GM12878 (cell line): ENCODE measurements around the gene TUBGCP3. TPM values are rescaled to one million over a fixed set of nuclear protein-coding genes. Genes with fewer than 3 reads are reported as not detected.

Experiments used
- ATAC-seq: fragments of 200-7000 bp; cut with Tn5 transposase; 3 replicates; pipeline ENCODE4 v1.9.1; 2020; ENCODE audit warnings: mild to moderate bottlenecking, moderate library complexity
- BruUV-seq: library from RNA; stranded (reverse); fragments of 400-500 nt; replicated peaks from 2 replicates; lab custom pipeline; 2021; lab: Mats Ljungman, UMichigan
- CTCF ChIA-PET: fragments of 300-600 bp; sonication (Branson Sonifier 250); formaldehyde crosslinking; extraction: SDS; loops from one replicate; lab custom pipeline; 2021; ENCODE audit warnings: inconsistent platforms; lab: Yijun Ruan, JAX
- POLR2A ChIA-PET: fragments of 350-600 bp; formaldehyde crosslinking; extraction: SDS; loops from one replicate; lab custom pipeline; 2021; ENCODE audit warnings: inconsistent platforms; lab: Charles Lee
- RAD21 ChIA-PET: fragments of 300-600 bp; sonication (Branson Sonifier 250); formaldehyde crosslinking; loops from one replicate; lab custom pipeline; 2023; ENCODE audit warnings: antibody characterized with exemption; ENCODE audit not compliant: unreplicated experiment; lab: Charles Lee
- SMC1A ChIA-PET: fragments of 300-600 bp; sonication (Branson Sonifier 250); formaldehyde crosslinking; loops from one replicate; lab custom pipeline; 2023; ENCODE audit not compliant: unreplicated experiment, uncharacterized antibody; lab: Charles Lee
- DNase-seq: peaks from one replicate; pipeline ENCODE4 v3.0.0-alpha.2; 2011; ENCODE audit warnings: low read depth, low spot score
- FAIRE-seq: peaks from 3 replicates; lab custom pipeline; 2011; peaks lifted over from hg19 to GRCh38; lab: Jason Lieb, UNC
- H2AFZ ChIP-seq: 2 replicates; pipeline ENCODE4 v1.6.0; 2011; ENCODE audit warnings: low read depth, low read length, control low read depth; ENCODE audit not compliant: control insufficient read depth
- H3K27ac ChIP-seq: 2 replicates; pipeline ENCODE4 v1.5.1; 2011; ENCODE audit warnings: control low read depth; ENCODE audit not compliant: control insufficient read depth, insufficient read depth
- H3K27me3 ChIP-seq, 2 experiments: replicated peaks in 1 of 2; 2 replicates each; pipeline versions ENCODE4 v1.6.0 to v1.6.1; 2011; ENCODE audit warnings: low read length in 1 of 2; ENCODE audit not compliant: control insufficient read depth in 2 of 2, insufficient read depth in 2 of 2
- H3K36me3 ChIP-seq, 2 experiments: 2 replicates each; pipeline ENCODE4 v1.5.1; 2011; ENCODE audit warnings: low read length in 1 of 2; ENCODE audit not compliant: control insufficient read depth in 2 of 2, insufficient read depth in 2 of 2
- H3K4me1 ChIP-seq: 2 replicates; pipeline ENCODE4 v1.6.1; 2011; ENCODE audit warnings: mild to moderate bottlenecking, low read length, moderate library complexity, mixed read lengths; ENCODE audit not compliant: control insufficient read depth, insufficient read depth
- H3K4me2 ChIP-seq: 2 replicates; pipeline ENCODE4 v1.6.0; 2011; ENCODE audit warnings: control low read depth; ENCODE audit not compliant: control insufficient read depth, insufficient read depth
- H3K4me3 ChIP-seq: fragments of 200-600 bp; sonication (generic); 2 replicates; pipeline ENCODE4 v1.5.1; 2016
- H3K79me2 ChIP-seq: 2 replicates; pipeline ENCODE4 v1.6.0; 2011; ENCODE audit warnings: low read length; ENCODE audit not compliant: control insufficient read depth, insufficient read depth
- H3K9ac ChIP-seq: 2 replicates; pipeline ENCODE4 v1.8.0; 2011; ENCODE audit warnings: low read length, control low read depth, mixed read lengths; ENCODE audit not compliant: control insufficient read depth, insufficient read depth
- H3K9me3 ChIP-seq: replicated peaks from 3 replicates; pipeline ENCODE4 v1.5.1; 2011; ENCODE audit warnings: mild to moderate bottlenecking, low read length; ENCODE audit not compliant: control insufficient read depth, insufficient read depth
- H4K20me1 ChIP-seq: 2 replicates; pipeline ENCODE4 v1.6.0; 2011; ENCODE audit not compliant: control insufficient read depth, insufficient read depth
- FOS ChIP-seq: IDR thresholded peaks from 3 replicates; pipeline ENCODE4 v1.6.1; 2011; ENCODE audit warnings: borderline replicate concordance; ENCODE audit not compliant: insufficient read length; ENCODE audit errors: extremely low read depth
- GABPA ChIP-seq: IDR thresholded peaks from 2 replicates; pipeline ENCODE4 v1.6.1; 2014; ENCODE audit warnings: antibody characterized with exemption, low read depth, mild to moderate bottlenecking, inconsistent platforms
- IRF3 ChIP-seq: fragments of 450-650 bp; IDR thresholded peaks from 2 replicates; pipeline ENCODE4 v1.6.1; 2014; ENCODE audit warnings: mild to moderate bottlenecking
- IRF4 ChIP-seq: IDR thresholded peaks from 2 replicates; pipeline ENCODE4 v1.6.1; 2011; ENCODE audit warnings: low read depth, low read length
- RELA ChIP-seq: fragments of 450-650 bp; IDR thresholded peaks from 2 replicates; pipeline ENCODE4 v1.8.0; 2014; ENCODE audit warnings: borderline replicate concordance; ENCODE audit not compliant: partially characterized antibody
- SIN3A ChIP-seq: IDR thresholded peaks from 2 replicates; pipeline ENCODE4 v1.6.1; 2012; ENCODE audit warnings: low read depth, low read length, improper control_type of control experiment
- TARDBP ChIP-seq: IDR thresholded peaks from 2 replicates; pipeline ENCODE4 v1.6.1; 2016; ENCODE audit warnings: borderline replicate concordance
- YBX1 ChIP-seq: fragments of 450-650 bp; IDR thresholded peaks from 2 replicates; pipeline ENCODE4 v1.6.1; 2016; ENCODE audit warnings: antibody characterized with exemption
- ZBED1 ChIP-seq: IDR thresholded peaks from 2 replicates; pipeline ENCODE4 v1.6.1; 2016; ENCODE audit warnings: borderline replicate concordance
- WGBS: methylation state at CpG from one replicate; pipeline ENCODE4 v1.1.6; 2016; ENCODE audit warnings: low lambda C conversion rate; ENCODE audit not compliant: insufficient replicate concordance, insufficient coverage; ENCODE audit errors: missing lambda C conversion rate; 5-methylcytosine and 5-hydroxymethylcytosine counted together
- in situ Hi-C: fragments of 300-500 bp; cut with MboI; formaldehyde crosslinking; loops from 9 replicates; pipeline ENCODE4 v1.14.3; 2018; ENCODE audit warnings: mixed read lengths
- intact Hi-C: fragments of 100-400 bp; cut with micrococcal nuclease; formaldehyde crosslinking; loops from one replicate; pipeline ENCODE4 v1.14.2; 2022; ENCODE audit not compliant: unreplicated experiment
- polyA plus RNA-seq, 11 experiments: library from polyadenylated mRNA; depleted of rRNA in 4 of 11; unstranded in 6 of 11; stranded (reverse) in 5 of 11; fragments of >200 nt; fragmentation: Nextera tagmentation in 4 of 11; fragmentation: Illumina TruSeq in 1 of 11; extraction: Ambion mirVana in 4 of 11; extraction: Trizol in 1 of 11; gene quantifications; 1 replicate in 1 of 11; 2 replicates in 10 of 11; pipeline versions ENCODE4 v1.2.1 to v1.2.3, GENCODE V29; 2011 to 2016; ENCODE audit warnings: inconsistent platforms in 2 of 11, missing spikeins in 2 of 11, low read depth in 1 of 11
- total RNA-seq, 4 experiments: library from RNA; depleted of rRNA in 3 of 4; stranded (reverse); fragments of >200 nt in 3 of 4; fragmentation: Illumina TruSeq in 1 of 4; extraction: Trizol in 1 of 4; gene quantifications; 2 replicates each; pipeline versions ENCODE4 v1.2.1 to v1.2.3, GENCODE V29; 2013 to 2021

The TUBGCP3 gene
- total and polyA plus RNA-seq, 10 of the 15 experiments (the other 5 are each of a cell fraction or from before 2014, with no cell fraction given), result 4.0 to 34.0 (median 22.6) TPM

GRCh38 chr13:112580211-112580610 is 7.7 kb downstream of the TUBGCP3 start:
- ChIA-PET RAD21 (no interaction called here), CTCF (interaction anchor here (1.4 kb wide), 1 partner anchor 28 kb away, joined by 3 read pairs; no protein-coding TSS in a partner anchor), SMC1A (interaction anchor here (0.6 to 1.8 kb wide), 2 partner anchors 13 to 338 kb away, joined by 3 to 4 read pairs; no protein-coding TSS in a partner anchor), POLR2A (no interaction called here)
- no peak overlapping the region for H3K4me3 ChIP-seq
- TF ChIP-seq RELA, result no peak
- TF ChIP-seq YBX1, result no peak
- TF ChIP-seq TARDBP, result no peak
- TF ChIP-seq FOS, result no peak
- no peak for TF ChIP-seq SIN3A
- no peak for TF ChIP-seq GABPA
- no peak for TF ChIP-seq IRF4
- no peak for TF ChIP-seq IRF3
- TF ChIP-seq ZBED1, result no peak
- WGBS, result 100% methylated on average over 2 of the region's 2 CpGs
- ATAC-seq (no peak), FAIRE-seq (no peak), DNase-seq (no peak)
- intact Hi-C loops (no loop called here), in situ Hi-C loops (no loop called here)
- no peaks in the 10 kb centered on the region; a peak in 1 of 4 replicates for H3K36me3 ChIP-seq
- H3K27ac ChIP-seq, result no peak overlapping the region
- no peak overlapping the region for H3K9ac ChIP-seq
- H4K20me1 ChIP-seq, result no peaks in the 10 kb centered on the region
- no peak overlapping the region for H3K4me2 ChIP-seq
- no TSS peak for BruUV-seq
- H3K27me3 ChIP-seq, result no peaks in the 10 kb centered on the region
- peaks cover 19% of the 10 kb centered on the region for H3K4me1 ChIP-seq
- H2AFZ ChIP-seq, result no peak overlapping the region
- H3K79me2 ChIP-seq, result peaks cover 89% of the 10 kb centered on the region
- no peaks in the 10 kb centered on the region; the same call in 2 of the 3 replicates for H3K9me3 ChIP-seq
